ENCODE data around the gene NDUFV1. TPM values are rescaled to one million over a fixed set of nuclear protein-coding genes. Genes with fewer than 3 reads are reported as not detected.
"Not testable (repeated sequence)": the region's sequence is repeated elsewhere in the genome, so short reads cannot be mapped to it uniquely, and the experiment has no call there.

The NDUFV1 gene
- polyA plus RNA-seq, 1 donor: 155 TPM

DNA sequence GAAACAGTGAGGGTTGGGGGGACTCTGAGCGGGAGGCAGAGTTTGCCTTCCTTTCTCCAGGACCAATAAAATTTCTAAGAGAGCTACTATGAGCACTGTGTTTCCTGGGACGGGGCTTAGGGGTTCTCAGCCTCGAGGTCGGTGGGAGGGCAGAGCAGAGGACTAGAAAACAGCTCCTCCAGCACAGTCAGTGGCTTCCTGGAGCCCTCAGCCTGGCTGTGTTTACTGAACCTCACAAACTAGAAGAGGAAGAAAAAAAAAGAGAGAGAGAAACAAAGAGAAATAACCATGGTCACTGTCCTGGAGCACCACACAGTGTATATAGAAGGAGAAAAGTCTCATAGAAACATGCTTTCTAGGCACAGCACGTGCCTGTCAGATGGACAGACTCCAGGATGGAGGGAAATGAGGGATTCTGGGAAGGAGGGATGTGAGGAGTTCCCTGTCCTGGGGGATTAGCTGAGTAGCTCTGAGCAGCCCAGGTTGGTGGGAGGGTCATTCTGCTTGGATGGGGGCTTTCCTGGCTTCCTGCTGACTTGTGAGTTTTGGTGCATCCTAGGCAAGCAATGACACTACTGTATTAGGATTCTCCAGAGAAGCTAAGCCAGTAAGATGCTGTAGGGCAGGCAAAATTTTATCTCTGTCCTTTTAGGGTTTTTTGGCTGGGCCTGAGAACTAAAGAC is 20.0 kb upstream of the NDUFV1 start:
- DNase-seq: no peak

DNA sequence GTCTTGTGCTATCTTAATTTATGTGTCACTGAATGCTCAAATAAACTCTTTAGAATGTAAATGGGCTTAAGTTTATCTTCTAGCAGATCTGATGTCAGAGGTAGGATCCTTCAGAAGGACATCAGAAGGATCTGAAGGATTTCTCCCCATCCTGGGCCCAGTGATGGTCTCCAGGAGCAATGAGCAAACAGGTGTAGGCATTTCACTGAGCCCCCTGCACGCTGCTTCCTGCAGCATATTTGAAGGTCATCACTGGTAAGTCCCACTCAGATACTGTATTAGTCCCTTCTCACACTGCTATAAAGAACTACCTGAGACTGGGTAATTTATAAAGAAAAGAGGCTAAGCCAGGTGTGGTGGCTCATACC is 18.6 kb upstream of the NDUFV1 start:
- DNase-seq: no peak

DNA sequence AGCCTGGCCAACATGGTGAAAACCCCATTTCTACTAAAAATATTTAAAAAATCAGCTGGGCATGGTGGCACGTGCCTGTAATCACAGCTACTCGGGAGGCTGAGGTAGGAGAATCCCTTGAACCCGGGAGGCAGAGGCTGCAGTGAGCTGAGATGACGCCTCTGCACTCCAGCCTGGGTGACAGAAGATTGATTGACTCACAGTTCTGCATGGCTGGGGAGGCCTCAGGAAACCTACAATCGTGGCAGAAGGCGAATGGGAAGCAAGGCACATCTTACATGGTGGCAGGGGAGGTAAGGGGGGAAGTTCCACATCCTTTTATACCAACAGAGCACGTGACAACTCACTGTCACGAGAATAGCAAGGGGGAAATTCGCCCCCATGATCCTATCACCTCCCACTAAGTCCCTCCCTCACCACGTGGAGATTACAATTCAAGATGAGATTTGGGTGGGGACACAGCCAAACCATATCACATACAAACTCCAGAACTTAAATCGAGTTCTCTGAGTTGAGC is 17.8 kb upstream of the NDUFV1 start:
- not testable (repeated sequence) for DNase-seq

DNA sequence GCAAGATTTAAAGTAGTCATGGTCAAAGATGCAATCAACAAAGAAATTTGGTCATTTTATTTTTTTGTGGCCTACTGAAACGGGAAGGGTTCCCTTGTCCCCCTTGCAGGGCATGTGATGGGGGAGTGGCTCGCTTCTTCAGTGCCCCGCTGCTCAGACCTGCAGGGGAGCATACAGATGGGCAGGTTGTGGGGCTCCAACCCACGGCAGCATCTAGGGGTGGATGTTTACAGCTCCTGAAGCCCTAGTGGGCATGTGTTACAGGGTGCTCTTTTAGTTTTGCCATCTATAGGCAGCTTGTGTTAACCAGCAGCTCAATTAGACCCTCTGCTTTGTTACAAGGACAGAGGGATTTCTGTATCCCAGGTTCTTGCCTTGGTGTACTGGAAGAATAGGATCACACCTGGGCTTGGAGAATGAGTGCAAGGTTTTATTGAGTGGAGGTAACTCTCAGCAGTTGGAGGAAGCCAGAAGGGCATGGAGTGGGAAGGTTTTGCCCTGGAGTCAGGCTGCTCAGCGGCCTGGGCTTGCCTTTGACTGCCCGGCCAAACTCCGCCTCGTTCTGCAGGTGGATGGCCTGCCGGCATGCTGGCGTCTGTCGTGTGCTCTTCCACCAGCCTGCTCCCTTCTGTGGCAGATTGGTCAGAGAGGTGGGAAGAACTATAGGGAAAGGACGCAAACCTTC is 13.7 kb upstream of the NDUFV1 start:
- no peak for DNase-seq

DNA sequence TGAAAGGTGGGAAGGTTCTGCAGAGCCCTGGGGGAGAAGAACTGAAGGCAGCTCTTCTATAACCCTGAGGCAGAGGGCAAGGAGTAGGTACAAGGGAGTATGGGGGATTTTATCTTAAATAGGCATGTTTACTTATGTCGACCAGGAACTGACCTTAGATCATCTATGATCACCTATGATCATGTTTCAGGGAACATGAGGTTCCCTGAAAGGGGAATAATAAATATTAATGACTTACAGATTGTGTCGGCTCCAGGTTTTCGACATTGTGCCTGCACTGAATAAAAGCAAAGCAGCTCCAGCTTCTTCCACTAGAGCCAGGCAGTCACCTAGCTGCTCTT is 13.2 kb upstream of the NDUFV1 start:
- DNase-seq: no peak

DNA sequence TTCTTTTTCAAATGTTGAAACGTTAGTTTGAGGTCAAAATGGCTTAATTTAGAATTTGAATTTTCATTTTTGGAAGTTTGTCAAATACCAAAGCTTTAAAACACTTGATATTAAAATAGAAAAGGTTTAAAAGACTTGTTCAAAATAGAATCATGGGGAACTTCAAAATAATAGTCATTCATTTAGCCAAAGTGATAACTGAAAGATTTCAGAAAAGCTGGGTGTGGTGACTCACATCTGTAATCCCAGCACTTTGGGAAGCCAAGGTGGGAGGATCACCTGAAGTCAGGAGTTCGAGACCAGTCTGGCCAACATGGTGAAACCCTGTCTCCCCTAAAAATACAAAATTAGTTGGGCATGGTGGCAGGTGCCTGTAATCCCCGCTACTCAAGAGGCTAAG is 12.3 kb upstream of the NDUFV1 start:
- DNase-seq: no peak

DNA sequence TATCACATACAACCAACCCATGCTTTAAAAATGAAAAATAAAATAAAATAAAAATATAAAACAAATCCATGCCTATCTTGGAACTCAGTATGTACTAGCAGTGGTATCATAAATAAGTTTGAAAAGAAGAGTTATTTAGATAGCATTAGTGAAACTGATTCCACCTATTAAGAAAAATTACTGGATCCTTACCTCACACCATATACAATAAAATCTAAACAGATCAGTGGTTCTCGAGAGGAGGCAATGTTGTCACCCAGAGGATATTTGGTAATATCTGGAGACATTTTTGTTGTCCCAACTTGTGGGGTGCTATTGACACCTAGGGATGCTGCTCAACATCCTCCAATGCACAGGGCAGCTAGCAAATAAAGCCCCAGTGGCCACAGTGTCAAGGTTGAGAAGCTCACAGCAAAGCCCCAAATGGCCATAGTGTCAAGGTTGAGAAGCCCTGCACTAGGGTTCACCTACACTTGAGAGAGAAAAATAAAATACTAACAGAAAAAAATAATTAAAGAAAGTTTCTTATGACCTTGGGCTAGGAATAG is 9.9 kb upstream of the NDUFV1 start:
- DNase-seq: no peak

DNA sequence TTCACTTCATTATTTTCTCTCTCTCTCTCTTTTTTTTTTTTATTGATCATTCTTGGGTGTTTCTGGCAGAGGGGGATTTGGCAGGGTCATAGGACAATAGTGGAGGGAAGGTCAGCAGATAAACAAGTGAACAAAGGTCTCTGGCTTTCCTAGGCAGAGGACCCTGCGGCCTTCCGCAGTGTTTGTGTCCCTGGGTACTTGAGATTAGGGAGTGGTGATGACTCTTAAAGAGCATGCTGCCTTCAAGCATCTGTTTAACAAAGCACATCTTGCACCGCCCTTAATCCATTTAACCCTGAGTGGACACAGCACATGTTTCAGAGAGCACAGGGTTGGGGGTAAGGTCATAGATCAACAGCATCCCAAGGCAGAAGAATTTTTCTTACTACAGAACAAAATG is 9.3 kb upstream of the NDUFV1 start:
- DNase-seq: not testable (repeated sequence)

DNA sequence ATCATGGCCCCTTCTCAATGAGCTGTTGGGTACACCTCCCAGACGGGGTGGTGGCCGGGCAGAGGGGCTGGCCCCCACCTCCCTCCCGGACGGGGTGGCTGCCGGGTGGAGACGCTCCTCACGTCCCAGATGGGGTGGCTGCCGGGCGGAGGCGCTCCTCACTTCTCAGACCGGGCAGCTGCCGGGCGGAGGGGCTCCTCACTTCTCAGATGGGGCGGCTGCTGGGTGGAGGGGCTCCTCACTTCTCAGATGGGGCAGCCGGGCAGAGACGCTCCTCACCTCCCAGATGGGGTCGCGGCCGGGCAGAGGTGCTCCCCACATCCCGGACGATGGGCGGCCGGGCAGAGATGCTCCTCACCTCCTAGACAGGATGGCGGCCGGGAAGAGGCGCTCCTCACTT is 8.8 kb upstream of the NDUFV1 start:
- DNase-seq: not testable (repeated sequence)

DNA sequence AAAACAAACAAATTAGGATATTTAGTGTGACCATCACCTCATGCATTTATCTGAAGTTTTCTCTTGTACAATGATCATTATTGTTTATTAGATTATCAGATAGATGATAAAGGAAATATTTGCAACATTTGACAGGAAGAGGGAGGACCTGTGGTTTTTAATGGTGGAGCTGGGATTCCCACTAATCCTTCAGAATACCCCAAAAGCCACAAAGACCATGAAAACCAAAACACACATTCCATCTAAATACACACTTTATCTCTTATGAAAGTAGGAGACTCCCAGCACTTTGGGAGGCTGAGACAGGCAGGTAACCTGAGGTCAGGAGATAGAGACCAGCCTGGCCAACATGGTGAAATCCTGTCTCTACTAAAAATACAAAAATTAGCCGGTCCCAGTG is 7.6 kb upstream of the NDUFV1 start:
- DNase-seq: no peak

DNA sequence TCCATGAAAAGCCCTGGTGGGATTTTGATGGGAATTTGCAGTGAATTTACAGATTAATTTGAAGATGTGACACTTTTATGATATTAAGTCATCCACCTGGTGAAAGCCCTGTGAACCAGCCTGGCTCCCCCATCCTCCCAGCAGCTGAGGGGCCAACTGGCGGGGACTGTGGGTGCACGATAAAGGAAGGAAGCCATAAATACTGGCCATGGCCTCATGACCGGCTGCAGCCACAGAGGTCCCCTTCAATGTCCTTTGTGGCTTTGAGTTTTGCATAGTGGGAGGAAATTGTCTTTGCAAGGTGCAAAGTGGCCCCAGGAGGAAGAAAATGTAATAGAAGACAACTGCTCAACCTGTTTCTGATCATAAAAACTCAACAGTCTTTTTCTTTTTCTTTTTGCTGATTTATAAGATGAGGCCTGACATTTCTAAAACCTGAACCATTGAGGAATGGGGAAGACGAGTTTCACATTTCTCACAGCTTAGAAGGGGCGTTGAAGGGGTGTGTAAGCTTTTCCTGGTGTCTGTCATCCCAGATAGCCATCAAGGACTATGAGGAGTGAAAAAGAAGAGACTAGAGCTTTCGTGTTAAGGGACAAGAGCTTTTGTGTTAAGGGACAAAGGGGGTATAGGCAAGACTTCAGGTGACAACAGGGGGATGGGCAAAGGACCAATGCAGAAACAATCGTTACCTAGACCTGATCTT is 6.3 kb upstream of the NDUFV1 start:
- no peak for DNase-seq

DNA sequence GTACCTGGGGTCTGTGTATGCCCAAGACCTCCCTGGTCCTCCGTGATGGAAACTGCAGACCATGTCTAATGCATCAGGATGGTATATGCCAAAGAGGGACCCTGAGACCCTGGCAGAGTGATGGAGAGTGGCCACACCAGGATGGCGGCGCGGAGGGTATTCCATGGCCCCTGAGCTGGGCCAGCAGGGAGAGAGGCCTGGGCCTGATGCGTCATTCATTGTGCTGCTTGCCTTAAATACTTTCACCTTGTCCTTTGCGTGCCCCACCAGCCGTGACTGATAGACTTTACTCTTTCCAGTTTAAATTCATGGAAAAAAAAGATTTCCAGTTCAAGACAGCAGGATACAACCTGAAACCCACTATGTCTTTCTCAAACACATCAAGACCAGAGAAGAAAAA is 5.6 kb upstream of the NDUFV1 start:
- no peak for DNase-seq

DNA sequence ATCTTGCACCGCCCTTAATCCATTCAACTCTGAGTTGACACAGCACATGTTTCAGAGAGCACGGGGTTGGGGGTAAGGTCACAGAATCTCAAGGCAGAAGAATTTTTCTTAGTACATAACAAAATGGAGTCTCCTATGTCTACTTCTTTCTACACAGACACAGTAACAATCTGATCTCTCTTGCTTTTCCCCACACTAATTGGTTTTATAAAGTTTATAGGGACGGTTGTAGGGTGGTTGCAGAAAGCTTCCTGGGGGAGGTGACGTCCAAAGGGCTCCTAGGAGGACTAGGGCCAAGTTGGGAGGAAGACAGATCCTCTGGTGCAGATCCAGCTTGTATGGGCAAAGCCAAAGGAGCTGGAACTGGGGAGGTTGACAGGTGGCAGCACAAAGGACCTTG is 2.6 kb upstream of the NDUFV1 start:
- DNase-seq: not testable (repeated sequence)

DNA sequence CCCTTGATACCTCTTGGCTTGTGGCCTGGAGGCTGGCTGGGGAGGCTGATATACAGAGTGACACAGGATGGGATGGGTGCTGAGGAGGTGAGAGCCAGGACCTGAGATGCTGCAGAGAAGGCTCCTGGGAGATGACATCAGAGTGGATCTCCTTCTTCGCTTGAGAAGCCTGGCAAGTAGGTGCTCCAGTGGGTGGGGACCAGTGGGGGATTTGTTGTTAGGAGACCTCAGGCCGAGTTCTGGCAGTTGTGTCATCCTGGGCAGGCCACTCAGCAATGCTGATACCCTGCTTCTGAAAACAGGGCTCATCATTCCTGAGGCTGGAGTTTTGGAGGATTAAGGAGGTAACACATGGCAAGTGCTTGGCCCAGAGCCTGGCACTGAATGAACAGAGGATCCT is 1.9 kb upstream of the NDUFV1 start:
- no peak for DNase-seq

DNA sequence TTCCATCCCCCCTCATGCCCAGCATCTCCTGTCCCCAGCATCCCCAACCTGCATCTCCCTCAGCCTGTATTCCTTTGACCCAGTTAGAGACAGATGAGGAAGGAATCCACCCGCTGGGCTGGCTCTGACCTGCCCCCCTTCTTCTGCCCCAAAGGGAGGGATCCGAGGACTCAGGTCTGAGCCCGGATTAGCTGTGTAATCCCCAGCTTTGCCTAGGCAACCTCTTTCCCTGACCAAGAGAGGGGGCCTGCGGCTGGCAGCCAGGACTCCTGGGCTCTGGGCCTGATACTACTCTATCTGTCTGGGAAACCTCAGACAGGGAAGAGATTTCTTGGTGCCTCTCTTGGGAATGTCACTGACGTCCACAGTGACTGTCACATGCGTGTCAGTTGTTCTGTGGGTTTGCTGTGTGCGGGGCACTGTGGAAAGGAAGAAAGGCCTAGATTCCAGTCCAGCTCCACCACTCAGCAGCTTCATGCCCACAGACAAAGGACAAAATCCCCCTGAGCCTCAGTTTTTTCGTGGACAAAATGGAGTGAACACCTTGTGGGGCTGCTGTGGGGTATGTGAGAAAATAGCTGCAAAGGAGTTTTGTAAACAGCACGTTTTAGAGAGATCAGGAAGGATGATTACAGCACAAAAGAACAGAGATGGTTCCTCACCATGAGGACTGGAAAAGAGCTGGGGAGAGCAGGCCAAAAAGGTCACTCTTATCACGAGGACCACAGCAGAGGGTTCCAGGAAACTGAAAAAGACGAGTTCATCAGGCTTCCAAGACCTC is 1.3 kb upstream of the NDUFV1 start:
- DNase-seq: no peak

DNA sequence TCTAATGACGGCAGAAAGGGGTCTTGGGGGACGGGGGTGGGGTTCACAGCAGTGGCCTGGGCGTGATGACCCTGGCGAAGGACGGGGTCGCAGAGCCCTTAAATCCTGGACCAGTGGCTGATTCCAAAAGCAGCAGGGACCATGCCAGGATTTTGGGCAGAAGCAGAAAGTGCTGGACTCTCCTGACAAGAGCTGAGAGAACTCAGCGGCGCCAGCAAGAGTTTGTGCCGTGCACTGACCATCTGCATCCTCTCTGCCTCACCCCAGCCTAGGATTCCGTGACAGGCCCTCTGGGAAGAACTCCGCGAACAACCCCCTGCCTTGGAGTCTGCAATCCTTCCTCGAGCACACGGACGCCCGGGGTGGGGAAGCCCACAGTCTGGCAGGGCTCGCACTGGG is 644 bp upstream of the NDUFV1 start:
- DNase-seq: no peak

DNA sequence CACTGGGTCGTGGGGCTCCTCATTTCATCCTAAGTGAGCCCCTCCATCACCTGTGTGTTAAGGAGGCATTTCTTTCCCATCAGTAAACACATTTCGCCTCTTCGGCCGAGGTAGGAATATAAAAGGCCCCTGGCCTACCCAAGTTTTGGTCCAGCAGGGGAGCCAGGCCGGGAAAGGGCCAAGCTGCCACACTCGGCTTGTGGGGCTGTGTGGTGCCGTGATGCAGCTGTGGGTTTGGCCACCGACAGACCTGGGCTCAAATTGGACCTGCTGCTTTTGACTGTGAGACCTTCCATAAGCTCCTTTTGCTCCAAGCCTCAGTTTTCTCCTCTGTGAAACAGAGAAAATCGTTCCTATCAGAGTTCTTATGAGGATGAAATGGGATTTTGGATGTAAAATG is 771 bp downstream of the NDUFV1 start:
- DNase-seq: no peak

DNA sequence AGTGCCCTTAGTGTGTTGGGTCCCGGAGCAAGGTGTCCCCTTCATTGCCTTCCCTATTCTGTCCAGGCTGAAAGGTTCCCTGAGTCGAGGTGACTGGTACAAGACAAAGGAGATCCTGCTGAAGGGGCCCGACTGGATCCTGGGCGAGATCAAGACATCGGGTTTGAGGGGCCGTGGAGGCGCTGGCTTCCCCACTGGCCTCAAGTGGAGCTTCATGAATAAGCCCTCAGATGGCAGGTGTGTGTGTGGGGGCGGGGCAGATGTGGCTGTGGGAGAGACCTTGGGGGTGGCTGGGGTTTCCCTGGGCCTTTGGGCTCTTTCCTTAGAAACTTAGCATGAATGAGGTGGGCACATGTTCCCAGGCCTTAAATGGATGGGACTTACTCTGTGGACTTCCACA is 1.8 kb downstream of the NDUFV1 start:
- DNase-seq: no peak

DNA sequence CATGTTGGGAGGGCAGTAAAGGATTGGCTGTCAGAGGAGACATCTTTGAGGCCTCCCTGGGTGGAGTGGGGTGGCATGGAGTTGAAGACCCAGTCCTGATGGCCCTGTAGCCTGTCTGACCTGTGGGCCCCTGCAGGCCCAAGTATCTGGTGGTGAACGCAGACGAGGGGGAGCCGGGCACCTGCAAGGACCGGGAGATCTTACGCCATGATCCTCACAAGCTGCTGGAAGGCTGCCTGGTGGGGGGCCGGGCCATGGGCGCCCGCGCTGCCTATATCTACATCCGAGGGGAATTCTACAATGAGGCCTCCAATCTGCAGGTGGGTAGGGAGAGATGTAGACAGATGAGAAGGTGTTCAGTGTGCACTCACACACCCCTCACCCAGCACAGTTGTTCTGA is 2.6 kb downstream of the NDUFV1 start:
- DNase-seq: no peak

DNA sequence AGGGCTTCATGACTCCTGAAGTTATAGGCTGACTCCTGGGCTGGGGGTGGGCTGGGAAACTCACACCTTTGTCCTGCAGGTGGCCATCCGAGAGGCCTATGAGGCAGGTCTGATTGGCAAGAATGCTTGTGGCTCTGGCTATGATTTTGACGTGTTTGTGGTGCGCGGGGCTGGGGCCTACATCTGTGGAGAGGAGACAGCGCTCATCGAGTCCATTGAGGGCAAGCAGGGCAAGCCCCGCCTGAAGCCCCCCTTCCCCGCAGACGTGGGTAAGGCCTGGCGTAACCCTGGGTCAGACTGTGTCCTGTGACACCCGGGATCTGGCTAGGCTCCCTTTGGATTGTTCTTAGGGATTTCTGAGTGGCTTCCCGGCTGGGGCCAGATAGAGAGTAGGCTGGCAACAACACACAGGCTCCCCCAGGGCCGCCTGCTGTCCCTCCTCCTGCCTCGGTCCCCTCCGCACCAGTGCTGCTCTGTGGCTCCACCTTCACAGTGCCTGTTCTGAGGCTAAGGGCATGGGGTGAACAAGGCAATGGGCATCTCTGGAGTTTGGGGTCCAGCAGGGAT is 3.6 kb downstream of the NDUFV1 start:
- no peak for DNase-seq

DNA sequence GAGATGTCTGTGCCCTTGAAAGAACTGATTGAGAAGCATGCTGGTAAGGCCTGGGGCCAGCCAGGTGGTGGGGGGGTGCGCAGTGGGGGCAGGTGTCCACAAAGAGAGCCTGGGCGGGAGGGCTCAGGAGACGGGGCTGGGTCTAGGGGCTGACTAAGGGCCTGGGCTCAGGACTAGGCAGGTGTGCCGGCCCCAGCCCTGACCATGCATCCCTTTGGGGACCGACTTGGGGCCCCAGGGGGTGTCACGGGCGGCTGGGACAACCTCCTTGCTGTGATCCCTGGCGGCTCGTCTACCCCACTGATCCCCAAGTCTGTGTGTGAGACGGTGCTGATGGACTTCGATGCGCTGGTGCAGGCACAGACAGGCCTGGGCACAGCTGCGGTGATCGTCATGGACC is 4.4 kb downstream of the NDUFV1 start:
- no peak for DNase-seq
